GM03348 (cell line): ENCODE data around the gene ADAMTS12.

Experiments
- DNase-seq: peaks from one replicate; pipeline ENCODE4 v3.0.0; 2012; ENCODE audit warnings: low spot score

Gene ADAMTS12

DNA sequence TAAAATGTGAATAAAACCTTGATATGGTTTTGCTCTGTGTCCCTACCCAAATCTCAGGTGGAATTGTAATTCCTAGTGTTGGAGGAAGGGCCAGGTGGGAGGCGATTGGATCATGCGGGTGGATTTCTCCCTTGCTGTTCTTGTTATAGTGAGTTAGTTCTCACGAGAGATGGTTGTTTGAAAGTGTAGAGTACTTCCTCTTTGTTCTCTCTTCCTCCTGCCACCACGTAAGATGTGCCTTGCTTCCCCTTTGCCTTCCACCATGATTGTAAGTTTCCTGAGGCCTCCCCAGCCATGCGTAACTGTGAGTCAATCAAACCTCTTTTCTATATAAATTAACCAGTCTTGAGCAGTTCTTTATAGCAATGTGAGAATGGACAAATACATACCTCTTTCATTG, 416.1 kb downstream of the ADAMTS12 start:
- no peak for DNase-seq

DNA sequence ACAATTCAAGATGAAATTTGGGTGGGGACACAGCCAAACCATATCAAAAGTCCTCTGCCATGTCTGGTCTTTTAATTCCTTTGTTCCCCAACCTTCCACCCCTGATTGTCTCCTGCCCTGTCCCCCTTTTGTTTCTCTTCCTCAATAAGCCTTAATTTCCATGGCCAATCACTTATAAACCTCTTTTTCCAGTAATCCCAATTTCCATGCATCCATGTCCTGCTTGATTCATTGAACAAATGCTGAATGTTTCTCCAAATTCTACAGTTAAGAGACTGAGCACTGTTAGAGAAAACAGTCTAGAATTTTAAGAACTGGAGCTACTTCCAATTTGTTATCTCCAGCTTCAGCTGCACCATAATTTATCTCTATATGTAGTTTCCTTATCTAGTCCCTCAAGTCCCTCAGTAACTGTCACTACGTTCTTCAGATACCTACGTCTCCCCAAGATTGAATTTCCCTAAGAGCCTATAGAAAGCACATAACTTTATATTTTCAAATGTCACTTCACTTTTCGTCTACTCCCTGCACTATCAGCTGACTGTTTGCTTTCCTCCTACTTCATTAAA, 416.8 kb downstream of the ADAMTS12 start:
- no peak for DNase-seq

DNA sequence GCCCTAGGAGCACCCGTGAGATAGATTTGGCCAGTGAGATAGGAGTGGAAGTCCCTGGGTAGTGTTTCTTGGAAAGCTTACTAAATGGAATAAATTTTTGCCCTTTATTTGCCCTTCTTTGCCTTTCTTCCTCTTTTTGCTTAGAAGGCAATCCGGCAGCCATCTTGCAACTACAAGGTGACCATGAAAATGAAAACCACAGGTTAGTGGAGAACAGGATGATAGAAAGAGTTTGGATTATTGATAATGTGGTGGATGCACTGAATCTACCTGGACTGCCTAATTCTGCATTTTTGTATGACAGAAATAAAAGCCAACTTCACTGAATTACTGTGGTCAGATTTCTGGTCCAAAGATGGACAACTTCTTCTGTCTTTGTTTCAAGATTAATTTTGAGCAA, 417.8 kb downstream of the ADAMTS12 start:
- no peak for DNase-seq
